Measurements from ENCODE around the gene STYK1.

STYK1 gene, protein sequence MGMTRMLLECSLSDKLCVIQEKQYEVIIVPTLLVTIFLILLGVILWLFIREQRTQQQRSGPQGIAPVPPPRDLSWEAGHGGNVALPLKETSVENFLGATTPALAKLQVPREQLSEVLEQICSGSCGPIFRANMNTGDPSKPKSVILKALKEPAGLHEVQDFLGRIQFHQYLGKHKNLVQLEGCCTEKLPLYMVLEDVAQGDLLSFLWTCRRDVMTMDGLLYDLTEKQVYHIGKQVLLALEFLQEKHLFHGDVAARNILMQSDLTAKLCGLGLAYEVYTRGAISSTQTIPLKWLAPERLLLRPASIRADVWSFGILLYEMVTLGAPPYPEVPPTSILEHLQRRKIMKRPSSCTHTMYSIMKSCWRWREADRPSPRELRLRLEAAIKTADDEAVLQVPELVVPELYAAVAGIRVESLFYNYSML

DNA sequence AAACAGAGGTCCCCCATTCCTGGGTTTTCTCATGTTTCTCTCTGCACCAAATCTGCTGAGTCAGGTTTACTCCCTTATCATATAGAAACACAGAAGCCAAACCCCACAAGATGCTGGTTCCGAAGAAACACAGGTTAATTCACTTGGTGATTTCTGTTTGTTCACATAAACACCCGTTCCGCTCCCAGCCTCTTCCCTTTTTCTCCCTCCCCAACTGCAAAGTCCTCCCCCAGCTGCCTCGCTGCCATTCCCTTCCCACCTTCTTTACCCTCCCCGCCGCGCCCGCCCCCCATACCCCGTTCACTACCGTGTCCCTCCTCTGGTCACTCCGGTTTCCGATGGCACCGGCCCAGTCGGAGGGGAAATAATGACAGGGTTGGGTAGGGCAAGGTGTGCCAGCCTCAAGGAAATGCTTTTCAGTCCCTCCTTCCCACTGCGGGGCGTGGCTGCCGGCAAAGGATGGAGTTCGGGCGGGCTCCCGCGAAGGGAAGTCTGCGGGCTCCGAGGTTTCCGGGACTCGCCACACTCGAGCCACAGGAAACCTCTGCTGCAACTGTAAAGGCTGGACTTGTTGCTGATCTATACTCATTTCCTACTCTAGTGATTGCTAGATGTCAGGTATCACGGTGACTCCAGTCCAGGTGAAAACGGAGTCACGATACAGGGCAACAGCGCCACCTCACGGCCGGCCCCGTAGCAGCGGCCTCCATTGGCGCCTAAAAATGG, at the start of gene STYK1:
Gene STYK1, minus strand, starts transcription at position 394 of the 726 bp plus-strand sequence. CDS start 39,434 bp downstream, outside the sequence.
- DNase-seq = peak; percentile 1

DNA sequence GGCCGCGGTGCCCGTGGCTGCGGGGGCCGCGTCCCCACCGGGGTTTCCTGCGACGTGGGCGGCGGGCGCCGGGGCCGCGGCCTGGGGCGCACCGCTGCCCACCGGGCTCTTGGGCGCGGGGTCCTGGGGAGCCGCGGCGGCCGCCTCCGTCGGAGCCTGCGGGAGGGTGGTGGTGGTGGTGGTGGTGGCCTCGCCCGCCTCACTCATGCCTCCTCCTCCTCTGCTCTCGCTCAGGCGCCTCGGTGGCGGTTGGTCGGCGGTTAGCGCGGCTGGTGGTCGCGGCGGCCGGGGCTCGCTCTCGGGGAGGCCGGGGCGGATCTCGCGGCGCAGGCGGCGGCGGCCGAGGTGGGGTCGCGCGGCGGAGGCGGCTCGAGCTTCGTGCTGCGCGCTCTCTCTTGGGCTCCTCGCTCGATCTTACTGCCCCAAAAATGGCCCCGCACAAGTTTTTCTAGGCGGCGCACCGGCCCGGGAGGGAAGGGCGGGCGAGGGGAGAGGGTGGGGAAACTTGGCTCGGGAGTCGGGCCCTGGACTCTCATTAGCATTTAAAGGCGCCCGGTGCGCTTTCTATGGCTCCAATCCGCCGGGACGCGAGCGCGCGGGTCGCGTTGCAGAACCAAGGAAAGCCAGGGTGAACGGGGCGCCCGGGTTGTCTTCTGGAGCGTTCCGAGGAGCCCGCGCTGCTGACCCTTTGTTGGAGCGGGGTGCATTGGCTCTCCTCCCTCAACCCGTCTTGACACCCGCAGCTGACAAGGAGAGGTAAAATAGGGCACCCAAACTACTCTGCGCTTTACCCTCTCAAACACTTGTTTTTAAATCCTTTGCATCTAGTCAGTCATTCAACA, 49.3 kb upstream of the STYK1 start, which contains the start of gene YBX3:
Gene YBX3, minus strand, starts transcription at position 419 of the 842 bp plus-strand sequence. Its CDS starts 212 bp downstream, at position 207.
- peak; percentile 66 for DNase-seq

DNA sequence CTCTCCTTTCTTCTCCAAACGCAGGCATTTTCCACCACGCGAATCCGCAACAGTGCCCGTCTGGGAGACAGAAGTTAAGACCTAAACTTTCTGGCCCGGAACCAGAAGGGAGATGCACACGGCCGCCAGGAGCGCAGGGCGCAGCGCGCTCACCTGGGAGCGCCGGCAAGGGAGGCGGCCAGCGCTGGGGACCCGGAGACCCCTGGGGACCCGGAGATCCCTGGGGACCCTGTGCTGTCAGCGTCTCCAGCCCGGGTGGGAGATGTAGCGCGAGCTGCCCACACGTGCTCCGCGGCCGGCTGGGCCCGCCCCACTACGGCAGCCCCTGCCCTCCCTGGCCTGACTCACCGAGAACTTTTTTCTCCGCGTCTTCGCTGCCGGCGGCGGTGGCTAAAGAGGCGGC, 48.7 kb upstream of the STYK1 start:
- DNase-seq = no peak

DNA sequence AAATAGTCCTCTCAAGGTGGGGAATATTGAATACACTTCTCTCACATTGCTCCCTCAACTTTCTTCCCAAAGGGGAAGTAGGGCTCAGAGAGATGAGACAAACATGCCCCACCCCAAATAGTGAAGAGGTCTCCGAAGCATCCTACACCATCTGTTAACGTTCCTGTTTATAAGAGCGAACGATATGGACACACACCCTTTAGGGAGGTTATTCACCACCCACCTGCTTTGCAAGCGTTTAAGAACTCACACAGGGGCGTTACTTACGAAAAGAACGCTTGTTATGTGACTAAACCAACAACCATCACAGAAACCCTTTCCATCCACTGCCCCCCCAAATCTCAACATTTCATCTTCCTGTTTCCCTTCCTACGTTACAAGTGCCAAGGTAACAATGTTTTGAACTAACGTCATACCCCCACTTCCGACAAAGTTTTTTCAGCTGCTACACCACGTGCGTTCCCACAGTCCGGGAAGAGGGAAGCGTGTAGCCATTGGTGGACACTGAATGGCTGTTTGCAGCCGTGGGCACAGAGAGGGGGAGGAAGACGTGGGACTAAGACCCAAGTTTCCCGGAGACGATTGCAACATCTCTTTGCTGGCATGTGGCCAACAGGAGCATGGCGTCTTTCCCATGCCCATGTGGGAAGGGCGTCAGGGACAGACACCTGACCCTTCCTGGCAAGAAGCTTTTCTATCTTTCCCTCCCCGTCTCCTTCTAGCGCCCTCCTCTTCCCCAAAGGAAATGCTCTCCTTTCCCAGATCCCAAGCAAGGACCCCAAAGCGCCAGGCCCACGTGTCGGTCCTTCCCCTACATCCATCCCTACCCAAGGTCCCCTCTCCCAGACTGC, 48.0 kb upstream of the STYK1 start:
- DNase-seq = peak; percentile 81

DNA sequence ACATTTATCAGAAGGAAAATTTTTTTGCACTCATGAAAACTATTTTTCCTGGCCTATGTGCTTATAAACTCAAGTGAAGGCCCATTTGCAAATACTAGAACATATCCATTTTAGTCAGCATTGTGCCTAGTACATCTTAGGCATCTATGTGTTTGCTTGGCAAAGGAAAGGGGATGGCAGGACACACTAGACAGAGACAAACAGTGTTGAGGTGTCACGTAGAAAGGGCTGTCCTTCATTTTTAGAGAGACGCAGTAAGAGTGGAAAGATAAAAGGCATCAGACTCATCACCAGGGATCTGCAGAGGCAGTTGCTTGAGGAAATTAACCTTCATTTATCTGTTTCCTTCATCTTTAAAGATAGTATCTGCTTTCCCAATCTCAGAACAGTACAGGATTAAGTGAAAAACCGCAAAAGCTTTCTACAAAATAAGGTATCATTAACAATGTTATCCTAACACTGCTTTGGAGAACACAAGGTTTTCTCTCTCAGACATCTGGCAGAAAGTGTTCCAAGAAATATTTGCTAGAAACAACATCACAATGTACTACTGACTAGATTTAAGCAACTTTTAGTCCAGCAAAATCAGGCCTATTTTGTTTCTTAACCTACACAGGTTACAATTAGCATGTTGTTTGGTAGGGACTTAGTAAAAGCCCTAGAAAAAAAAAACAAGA, 47.3 kb upstream of the STYK1 start:
- no peak for DNase-seq

DNA sequence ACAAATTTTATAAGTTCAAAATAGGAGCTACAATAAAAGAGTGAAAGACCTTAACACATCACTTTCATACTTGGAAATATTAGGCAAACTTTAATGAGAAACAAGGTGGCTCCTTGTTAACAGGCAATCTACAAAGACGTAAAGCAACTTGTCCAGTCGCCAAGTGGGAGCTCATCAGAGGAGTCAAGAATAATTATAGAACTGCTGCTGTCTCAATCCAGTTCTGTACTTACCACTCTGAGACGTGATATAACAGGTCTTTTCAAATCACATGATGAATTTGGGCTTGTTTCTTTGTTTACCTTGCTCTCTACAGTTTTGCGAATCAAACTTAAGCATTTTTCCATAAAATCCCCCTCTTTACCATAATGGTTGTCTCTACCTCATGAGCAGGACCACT, 45.6 kb upstream of the STYK1 start:
- no peak for DNase-seq

DNA sequence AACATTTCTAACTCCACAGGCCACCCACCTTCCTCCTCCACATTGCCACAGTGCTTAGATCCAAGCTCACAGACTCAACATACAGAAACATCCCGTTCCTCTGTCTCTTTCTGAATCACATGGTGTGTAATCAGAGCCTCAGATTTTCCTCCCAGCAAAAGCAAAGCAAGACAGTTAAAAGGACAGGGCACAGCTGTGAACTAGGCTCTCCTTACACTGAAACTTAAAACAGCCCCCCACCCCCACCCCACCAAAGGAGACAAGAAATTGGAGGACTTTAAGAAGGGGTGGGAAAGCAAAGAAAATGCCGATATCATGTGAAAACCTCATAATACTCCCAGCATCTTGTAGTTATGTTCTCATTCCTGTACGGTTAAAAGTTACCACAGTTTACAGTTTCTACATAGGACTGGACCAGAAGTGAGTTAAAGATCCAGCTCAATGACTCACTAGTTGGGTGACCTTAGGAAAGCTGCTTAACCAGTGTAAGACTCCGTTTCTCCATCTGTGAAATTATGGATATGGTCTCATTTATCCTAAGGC, 44.5 kb upstream of the STYK1 start:
- no peak for DNase-seq

DNA sequence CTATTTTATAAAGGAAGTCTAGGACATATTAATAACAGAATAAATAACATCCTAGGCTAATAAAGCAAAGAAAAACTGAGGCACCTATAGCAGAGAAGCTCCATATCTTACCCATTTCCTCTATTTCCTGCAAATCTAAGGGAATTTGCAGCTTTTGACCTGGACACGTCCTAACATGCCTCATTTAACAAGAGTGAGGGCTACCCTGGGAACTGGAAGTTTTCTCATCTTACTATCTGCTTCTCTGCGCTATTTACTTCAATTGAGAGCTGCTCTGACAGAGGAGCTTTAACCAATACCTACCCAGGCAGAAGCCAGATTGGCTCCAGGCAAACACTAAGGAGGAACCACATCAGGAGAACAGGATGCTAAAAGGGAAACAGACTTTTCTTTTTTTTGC, 43.6 kb upstream of the STYK1 start:
- DNase-seq = no peak

DNA sequence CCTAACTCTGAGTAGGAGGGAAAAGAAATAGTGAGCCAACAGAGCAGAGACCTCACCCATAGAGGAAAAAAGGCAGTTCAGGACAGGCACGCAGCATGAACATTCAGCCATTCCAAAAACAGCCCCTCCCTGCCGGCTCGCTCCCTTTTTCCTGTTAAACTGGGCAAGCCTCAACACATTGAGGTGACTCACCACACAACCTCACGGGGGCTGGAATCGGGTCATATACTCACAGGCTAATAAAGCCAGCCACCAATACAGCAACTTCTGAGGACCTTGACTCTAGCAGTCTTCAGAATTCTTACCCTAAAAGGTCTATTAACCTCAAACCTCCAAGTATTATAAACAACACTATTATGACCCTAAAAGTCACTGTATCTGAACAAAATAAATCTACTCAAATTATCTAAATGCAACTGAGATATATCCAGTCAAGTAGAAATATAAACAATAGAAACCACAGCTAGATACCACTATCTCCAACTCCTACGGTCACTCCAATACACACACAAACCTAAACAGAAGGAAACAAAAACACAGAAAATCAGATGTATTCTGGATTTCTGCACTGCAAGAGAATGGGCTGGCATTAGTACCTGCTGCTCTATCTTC, 43.0 kb upstream of the STYK1 start:
- DNase-seq = peak; percentile 9

DNA sequence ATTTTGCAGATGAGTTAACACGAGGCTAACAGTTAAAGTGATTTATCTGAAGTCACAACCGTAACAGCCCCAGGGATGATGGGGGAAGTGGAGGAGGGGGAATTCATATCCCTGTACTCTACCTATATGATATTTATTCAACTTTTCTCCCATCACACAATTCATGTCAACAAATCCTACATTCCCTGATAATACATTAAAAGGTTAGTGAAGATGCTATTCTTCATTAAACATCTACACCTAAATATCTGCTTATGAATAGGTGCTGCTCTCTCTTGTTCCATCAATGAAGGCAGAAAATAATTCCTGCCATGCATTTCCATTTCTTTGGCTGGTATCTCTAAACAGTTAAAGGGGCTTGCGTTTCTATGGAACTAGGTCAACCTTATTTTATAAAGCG, 42.4 kb upstream of the STYK1 start:
- DNase-seq = no peak

DNA sequence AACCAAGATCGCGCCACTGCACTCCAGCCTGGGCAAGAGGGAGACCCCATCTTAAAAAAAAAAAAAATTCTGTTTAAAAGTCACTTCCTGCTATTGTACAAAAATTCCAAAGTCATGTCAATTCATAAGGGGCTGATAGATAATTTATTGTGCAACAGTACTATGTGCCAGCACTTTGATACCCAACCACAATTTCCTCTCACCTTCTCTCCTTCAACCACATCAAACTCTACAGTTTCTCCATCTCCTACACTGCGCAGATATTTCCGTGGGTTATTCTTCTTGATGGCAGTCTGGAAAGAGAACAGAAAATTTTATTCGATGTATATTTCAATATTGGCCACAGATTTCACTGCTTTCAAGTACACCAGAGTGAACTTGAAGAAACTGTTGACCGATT, 41.6 kb upstream of the STYK1 start:
- DNase-seq = no peak

DNA sequence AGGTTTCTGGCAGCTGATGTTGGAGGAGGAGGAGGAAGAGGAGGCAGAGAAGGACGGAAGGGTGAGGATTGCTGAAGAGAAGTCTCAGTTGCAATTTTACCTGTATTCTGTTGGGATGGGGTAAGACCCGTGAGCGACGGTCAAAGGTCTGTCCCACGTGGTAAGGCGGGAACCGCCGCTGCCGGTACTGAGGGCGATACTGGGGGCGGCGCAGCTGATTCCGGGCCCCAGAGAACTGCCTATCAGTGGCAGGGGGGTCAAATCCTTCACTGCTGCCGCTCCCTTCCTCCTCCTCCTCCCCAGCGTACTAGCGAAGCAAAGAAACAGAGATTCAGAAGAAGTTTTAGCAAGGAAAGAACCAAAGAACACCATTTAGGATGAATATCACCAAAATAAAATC, 36.0 kb upstream of the STYK1 start:
- DNase-seq = no peak

DNA sequence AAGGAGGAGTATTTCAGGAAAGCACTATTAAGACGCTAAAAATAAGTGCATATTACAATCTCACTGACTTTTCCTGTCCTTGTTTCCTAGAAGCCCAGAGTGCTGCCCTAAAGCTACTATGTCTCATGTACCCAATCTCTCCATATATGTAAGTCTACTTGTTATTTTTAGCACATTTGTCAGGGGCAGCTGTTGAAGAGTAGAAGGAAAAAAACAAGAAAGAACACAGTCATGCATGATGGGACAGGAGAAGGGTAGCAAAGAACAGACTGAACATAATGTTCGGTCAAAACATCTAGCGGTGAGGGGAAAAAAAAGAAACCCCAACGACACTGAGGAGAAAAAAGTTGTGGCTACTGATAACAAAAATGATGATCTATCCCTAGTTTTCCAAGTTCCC, 35.0 kb upstream of the STYK1 start:
- DNase-seq = no peak

DNA sequence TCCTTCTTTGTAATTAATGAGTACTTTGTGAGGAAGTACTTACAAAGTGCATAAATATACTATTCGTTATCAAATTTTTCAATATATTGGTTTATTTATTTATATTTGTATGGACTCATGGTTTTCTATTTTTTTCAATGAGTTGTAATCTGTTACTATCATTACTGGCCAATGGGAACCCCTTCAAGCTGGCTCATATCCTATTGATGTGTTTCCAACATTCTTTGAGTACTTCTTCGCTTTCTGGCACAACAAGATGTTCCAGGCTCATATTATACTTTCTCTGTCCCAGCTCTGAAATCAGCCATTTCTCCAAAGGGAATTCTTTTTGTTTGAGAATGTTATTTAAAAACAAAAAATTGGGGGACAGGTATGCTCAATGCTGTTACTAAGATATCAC, 31.8 kb upstream of the STYK1 start:
- DNase-seq = no peak

DNA sequence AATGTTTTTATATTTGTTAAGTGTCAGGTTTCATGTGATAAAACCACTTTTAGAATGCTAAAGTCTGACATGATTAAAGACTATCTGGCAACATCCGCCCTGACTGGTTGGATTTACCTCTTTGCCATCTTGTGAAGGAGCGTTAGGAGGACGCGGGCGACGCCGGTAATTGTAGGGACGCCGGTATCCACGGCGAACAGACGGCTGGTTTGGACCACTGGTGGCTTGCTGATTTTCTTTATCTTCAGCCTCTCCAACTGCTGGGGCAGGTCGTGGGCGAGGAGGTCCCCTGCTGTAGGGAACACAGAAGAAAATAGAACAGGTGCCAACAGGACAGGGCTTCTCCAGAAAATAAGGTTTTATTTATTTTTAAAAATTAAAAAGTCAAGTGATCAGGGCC, 28.0 kb upstream of the STYK1 start:
- no peak for DNase-seq

DNA sequence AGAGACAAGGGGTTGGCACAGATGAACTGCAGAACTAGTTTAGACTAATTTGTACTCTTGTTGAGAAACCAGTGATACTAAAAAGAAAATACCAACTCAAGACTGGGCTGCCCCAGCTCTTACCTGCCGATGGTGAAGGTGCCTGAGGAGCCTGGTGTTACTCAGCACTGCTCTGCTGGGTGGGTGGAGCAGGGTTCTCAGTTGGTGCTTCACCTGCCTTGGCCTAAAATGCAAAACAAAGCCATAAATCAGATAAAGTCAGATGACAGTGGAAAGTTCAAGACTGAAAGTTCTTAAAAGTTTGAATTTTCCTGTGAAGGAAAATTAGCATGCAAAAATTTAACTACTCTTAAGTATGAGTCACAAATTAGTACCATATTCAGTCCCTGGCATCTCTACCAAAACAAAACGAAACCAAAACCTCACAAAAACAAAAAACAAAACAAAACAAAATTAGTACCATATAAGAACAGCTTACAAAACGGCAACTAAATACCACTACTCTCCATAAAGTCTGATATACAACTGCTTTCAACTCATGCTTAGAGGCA, 27.4 kb upstream of the STYK1 start:
- DNase-seq = no peak

DNA sequence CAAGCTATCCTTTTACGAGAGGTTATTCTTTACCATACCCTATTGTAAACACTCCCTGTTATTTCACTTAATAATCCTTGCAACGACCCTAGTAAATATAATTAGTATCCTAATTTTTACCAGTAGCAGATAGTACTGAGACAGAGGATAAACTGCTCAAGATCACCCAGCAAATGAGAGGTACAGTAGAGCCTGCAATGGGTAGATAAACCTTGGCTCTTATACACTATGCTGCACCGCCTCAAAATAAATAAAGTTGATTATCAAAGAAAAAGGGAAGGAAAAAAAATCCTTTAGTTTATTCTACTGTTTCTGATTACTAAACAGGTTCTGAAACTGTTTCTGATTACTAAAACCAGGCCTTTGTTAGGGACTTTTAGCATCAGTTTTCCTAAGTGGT, 26.7 kb upstream of the STYK1 start:
- no peak for DNase-seq

DNA sequence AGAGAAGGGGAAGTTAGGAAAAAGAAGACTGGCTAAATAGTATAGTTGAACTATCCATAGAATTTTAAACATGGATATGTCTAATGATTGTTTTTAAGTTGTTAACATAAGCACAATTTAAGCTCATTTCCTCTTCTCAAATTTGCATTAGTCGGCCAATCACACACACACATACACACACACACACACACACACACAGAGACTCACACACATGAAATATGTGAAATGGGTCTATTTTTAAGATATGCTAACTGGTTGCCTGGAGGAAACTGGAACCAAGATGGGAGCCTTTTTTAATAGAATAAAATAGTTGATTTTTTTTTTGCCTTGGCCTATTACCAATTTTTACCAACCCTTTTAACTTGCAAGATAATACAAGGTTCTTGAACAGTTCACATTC, 24.0 kb upstream of the STYK1 start:
- DNase-seq = no peak

DNA sequence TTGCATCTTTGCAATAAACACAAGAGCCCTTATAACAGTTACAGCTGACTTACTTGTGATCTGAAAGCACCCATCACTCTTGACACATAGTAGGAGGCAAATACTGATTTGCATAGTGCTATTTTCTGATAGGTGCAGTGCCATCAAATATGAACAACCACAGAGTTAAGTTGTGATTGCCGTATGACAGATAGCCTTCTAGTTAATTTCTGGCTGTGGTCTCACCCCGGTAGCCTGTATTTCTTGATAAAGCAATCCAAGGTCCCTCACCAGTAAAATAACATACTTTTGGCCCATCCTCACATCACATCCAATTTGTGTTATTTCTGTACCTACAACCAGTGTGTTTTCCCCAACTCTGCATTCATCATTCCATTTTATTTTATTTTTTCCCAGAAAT, 23.3 kb upstream of the STYK1 start:
- DNase-seq = no peak

DNA sequence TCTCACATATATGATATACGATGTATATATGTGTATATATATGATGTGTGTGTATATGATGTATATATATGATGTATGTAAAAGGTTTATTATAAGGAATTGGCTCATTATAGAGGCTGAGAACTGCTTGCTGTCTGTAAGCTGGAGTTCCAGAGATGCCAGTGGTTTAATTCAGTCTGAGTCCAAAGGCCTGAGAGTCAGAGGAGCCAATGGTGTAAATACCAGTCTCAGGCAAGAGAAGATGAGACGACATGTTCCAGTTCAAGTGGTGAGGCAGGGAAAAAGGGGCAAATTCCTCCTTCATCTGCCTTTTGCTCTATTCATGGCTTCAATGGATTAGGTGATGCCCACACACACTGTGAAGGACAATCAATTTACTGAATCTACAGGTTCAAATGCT, 17.1 kb upstream of the STYK1 start:
- no peak for DNase-seq

DNA sequence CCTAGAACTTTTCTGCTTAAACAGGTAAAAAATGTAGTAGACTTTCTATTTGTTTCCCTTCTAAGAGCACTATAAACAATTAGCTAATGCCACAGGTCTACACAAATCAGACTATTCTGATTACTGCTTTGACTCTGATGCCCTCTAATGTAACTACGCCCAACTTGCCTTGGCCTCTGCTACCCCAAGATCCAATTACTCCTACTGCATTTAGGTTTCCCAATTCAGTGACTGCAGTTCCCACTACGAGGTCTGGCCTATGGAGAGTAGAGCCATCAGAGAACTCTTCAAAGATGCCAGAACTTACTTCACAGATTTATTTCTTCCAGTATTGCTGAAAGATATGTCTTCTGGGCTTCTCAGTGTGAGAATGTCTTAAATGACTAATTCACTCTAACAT, 15.3 kb upstream of the STYK1 start:
- DNase-seq = no peak

Data from midbrain (tissue), 1 donor.